ENCODE data around the gene KRT1. TPM values are rescaled to one million over a fixed set of nuclear protein-coding genes. Genes with fewer than 3 reads are reported as not detected.

Gene KRT1
- total RNA-seq, 1 experiment from 2014 or later: not detected

DNA sequence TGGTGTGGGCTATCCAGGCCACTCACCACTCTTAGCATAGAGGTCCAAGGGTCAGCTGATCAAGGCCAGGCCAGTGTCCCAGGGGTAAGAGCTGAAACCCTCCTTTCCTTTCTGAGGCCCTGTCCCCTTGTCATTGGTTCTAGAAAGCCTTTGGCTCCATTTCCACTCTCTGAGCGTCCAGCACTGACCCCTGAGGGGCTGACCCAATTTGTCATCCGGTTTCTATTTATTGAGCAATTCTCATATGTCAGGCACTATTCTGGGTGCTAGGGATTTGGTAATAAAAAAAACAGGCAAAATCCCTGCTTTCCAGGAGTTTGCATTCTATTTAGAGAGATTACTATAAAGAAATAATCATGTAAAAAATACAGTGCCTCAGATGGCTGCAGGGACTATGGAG, 19.8 kb upstream of the KRT1 start:
- no peak for DNase-seq (ENCODE audit: extremely low read depth, low read depth)

DNA sequence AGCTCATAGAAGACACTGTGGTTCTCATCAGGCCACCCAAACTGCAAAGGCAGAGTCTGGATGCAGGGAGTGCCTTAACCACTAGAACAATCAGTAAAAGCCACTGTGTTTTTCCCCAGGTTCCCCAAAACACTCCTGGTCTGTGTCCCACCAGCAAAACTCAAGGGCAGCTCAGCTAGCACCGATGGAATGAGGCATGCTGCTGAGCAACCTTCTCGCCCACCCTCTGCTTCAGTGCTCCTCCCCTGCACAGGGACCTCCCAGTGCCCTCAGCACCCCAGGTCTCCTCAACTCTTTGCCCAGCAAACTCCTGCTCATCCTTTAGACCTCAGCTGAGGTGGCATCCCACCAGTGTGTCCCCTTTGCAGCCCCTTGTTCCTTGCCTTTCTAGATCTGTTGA, 19.2 kb upstream of the KRT1 start:
- DNase-seq (ENCODE audit: extremely low read depth, low read depth): no peak

GRCh38 chr12:52698651-52699340, 18.6 kb upstream of the KRT1 start:
- DNase-seq (ENCODE audit: extremely low read depth, low read depth): no peak

DNA sequence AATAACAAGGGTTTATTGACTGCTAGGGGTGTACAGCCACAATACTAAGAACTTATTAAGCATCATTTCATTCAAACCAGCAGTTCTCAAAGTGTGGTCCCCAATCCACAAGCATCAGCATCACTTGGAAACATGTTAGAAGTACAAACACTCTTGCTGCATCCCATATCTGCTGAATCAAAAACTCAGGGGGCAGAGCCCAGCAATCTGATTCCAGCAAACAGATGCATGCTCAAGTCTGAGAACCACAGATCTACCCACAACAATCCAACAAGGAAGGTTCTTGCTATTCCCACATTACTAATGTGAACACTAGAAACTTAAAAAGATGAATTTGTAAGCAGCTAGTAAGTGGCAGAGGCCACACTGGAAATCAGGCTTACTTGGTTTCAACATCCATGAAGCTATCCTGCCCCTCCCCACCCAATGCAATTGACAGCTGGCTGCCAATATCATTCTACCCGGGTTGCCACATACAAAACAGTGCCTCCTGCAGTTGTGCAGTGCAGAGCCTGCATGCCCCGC, 16.9 kb upstream of the KRT1 start:
- DNase-seq (ENCODE audit: extremely low read depth, low read depth): no peak

DNA sequence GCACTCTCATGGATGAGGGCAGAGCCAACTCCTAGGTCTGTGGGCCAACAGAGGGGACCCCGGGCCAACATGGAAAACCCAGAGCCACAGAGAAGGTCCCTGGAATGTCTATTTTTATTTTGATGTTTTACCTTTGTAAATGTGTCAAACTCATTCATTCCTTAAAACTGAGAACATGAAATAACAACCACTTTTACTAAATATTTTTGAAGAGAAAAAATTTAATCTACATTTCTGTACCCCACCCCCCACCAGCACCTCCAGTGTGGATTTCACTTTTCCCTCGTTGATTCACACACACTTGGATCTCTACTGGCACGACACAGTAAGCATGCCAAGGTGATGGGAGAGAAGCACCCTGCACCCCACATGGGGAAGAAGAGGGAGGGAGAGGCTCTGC, 16.4 kb upstream of the KRT1 start:
- DNase-seq (ENCODE audit: extremely low read depth, low read depth): no peak

- DNase-seq (ENCODE audit: extremely low read depth, low read depth): no peak
Measured at GRCh38 chr12:52695039-52695438, 14.8 kb upstream of the KRT1 start.

- no peak for DNase-seq (ENCODE audit: extremely low read depth, low read depth)
Measured at GRCh38 chr12:52694151-52694550, 13.9 kb upstream of the KRT1 start.

- no peak for DNase-seq (ENCODE audit: extremely low read depth, low read depth)
Measured at GRCh38 chr12:52693261-52693660, 13.1 kb upstream of the KRT1 start.

- DNase-seq (ENCODE audit: extremely low read depth, low read depth): no peak
Measured at GRCh38 chr12:52692254-52692653, 12.0 kb upstream of the KRT1 start.

DNA sequence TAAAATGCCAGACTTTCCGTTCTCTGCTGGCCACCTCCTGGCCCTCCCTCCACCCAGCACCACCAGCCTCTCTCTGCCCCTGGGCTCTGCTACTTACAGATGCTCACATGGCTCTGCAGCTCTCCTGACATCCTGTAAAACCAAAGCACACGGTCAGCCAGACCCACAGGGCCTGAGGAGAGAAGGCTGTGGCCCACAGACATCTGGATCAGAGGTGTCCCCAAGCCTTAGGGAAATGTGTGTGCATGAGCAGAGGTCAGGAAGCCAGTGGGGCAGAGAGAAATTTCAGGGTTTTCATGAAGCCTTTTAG, 11.6 kb upstream of the KRT1 start:
- DNase-seq (ENCODE audit: extremely low read depth, low read depth): no peak

- DNase-seq (ENCODE audit: extremely low read depth, low read depth): no peak
Measured at GRCh38 chr12:52691076-52691840, 11.1 kb upstream of the KRT1 start.

DNA sequence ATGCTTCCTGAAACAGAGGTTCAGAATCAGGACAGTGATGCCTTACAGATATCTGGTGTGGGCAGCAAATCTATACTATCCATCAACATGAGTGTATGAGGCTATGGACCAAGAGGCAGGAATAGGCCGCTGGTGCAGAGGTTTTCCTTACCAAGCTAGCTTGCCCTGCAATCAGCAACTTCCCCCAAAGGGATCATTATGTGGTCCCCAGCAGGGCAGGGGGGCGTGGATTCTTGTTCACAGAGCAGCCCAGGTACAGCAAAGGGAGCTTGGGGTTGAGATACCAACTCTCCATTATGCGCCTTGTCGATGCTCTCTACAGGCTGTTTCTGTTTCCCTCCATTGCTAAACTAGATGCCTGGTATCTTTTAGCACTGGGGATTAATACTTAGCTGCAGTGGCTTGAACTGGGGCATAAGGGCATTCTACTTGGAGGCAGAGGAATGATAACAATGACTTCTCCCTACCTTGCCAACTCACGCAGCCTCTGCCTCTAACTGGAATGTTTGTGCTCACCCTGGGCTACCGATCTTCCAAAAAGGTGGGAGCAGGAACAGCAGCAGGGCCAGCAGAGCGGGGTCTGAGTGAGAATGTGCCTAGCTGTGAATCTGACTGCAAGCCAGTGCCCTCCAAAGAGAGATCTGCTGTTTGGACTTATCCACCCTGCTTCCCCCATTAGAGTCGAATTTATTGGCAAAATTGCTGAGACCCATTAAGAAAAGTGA, 10.3 kb upstream of the KRT1 start:
- no peak for DNase-seq (ENCODE audit: extremely low read depth, low read depth)

GRCh38 chr12:52689936-52690335, 9.7 kb upstream of the KRT1 start:
- no peak for DNase-seq (ENCODE audit: extremely low read depth, low read depth)

GRCh38 chr12:52689239-52689638, 9.0 kb upstream of the KRT1 start:
- DNase-seq (ENCODE audit: extremely low read depth, low read depth): no peak

DNA sequence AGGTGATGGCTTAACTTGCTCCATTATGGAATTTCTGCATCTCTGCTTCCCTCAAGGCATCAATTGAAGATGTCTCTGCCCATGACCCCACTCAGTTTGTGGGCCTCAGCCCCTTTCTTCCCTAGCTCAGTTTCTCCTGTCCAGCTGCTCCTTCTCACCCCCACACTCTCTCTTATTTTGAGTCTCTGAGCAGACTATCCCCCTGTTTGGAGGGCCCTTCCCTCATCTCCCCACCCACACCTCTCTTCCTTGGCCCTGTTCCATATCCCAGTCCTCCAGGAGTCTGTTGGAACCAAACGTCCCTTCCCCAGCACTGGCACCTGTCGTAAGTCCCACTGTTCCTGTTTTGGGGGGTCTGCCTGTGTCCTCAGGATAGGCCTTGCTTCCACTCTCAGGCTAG, 8.3 kb upstream of the KRT1 start:
- DNase-seq (ENCODE audit: extremely low read depth, low read depth): no peak

DNA sequence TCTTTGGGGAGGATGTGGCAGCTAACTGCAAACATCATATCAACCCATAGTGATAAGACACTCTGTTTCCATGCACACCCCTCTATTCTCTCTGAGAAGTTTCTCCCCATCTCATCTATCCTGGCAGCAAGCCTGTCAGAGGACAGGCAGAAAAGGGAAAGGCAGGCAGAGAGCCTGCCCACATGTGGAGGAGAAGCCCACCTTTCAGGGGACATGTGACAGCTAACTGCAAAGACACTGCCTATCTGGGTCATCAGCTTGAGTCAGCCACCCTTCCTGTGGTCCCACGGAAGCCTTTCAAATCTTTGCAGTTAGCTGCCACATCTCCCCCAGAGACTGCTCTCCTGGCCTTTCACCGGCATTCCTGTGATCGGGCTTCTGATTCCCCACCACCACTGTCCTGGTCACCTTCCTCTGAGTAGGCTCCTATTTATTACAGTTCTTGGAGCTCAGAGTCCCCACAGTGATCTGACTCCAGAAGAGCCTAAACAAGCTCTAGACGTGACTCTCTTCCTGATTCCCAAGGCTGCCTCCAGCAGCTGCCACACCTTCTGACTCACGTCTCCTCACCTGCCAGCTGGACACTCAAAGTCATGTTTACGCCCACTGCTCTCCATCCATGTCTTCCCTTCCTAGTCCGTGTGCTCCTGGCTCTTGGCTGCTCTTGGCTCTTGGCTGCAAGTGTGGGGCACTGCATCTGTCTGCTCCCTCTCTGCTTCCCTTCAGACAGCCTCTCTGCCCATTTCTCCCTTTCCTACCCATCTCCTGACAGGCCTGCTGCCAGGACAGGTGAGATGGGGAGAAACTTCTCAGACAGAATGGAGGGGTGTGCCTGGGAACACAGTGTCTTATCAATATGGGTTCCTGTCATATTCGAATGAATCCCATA, 7.5 kb upstream of the KRT1 start:
- no peak for DNase-seq (ENCODE audit: extremely low read depth, low read depth)

- DNase-seq (ENCODE audit: extremely low read depth, low read depth): no peak
Measured at GRCh38 chr12:52686756-52687487, 6.7 kb upstream of the KRT1 start.

DNA sequence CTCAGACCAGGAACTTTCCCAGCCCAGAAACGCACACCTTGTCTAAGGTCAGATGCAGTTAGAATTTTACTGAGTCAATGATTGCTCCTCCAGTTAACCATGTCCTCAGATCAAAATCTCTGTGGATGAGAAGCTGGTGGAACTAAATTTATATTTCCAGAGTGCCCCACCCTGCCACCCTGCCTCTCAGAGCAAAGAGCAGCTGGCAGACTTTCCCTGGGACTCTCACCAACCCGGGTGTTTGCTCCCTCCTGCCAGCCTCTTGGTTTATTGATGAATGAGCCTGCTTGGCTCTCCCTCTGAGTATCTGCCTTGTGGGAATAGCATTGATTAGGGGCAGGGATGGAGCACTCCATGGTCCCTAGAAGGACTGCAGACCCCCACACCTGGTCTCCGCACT, 5.9 kb upstream of the KRT1 start:
- no peak for DNase-seq (ENCODE audit: extremely low read depth, low read depth)

DNA sequence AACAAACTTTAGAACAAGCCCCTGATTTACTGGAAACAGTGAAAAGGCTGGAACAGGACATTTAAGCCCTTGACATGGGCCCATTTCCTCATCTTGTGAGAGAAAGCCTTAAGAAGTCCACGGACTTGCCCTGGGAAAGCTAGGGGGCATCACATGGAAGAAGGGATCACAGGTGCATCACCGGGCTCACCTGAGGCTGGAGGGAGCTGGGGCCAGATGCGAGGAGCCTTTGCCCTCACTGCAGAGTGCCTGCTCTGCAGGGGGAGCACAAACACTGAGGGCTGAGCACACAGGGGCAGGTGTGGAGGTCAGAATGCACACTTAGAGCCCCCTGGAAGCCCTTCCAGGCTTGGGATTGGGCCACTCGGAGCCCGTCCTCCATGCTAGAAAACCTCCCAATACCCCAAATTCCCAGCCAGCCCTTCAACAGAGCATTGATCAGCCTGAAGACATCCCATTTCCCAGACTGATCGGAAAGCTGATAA, 5.2 kb upstream of the KRT1 start:
- DNase-seq (ENCODE audit: extremely low read depth, low read depth): no peak

- no peak for DNase-seq (ENCODE audit: extremely low read depth, low read depth)
Measured at GRCh38 chr12:52684431-52684830, 4.2 kb upstream of the KRT1 start.
